GM19025 (cell line): Measurements from ENCODE around the gene HOXD8.

Experiments
- ATAC-seq: cut with Tn5 transposase; IDR thresholded peaks from one replicate; pipeline ENCODE4 v1.9.1; 2021; ENCODE audit warnings: mild to moderate bottlenecking, low read depth, moderate library complexity; ENCODE audit not compliant: unreplicated experiment

Gene HOXD8

DNA sequence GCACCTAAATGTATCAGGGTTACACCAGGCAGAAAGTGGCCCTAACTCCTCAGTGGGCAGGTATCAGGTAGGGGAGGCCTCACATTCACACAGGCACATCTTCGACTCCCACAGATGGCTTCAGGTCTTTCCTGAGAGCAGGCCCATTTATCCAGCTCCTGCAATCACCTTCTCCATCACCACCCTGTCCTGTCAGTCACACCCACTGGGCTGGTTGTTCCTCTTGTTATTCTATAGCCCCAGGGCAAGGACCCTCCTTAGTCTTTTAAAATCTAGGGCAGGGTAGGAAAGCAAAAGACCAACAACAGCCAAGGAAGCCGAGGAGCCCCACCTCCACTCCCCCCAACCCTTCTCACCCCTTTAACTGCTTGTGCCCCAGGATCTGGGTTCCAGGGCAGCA lies 12.8 kb downstream of the HOXD8 start:
- no peak for ATAC-seq

GRCh38 chr2:176145085-176145969 lies 15.8 kb downstream of the HOXD8 start:
- ATAC-seq, result no peak

DNA sequence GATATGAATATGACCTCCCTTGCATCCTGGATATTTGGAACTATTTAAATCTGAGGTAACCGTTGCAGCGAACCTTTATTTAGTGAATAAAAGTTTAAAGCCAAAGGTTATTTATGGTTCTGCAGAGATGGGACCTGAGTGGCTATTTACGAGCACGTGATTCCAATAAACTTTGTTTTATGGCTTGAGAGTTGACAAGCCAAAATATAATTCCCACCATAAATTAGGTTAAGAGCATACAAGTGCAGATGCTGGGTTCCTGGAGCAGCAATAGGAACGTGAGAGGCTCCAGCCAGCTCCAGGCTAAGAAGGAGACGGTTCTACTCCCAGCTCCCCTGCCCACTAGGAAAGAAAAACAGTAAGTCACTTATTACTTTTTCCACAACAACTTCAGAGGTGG lies 16.6 kb downstream of the HOXD8 start:
- no peak for ATAC-seq

GRCh38 chr2:176146645-176147044 lies 17.1 kb downstream of the HOXD8 start:
- ATAC-seq, result no peak

- ATAC-seq, result no peak
Observed at GRCh38 chr2:176147210-176147799, 17.8 kb downstream of the HOXD8 start.

DNA sequence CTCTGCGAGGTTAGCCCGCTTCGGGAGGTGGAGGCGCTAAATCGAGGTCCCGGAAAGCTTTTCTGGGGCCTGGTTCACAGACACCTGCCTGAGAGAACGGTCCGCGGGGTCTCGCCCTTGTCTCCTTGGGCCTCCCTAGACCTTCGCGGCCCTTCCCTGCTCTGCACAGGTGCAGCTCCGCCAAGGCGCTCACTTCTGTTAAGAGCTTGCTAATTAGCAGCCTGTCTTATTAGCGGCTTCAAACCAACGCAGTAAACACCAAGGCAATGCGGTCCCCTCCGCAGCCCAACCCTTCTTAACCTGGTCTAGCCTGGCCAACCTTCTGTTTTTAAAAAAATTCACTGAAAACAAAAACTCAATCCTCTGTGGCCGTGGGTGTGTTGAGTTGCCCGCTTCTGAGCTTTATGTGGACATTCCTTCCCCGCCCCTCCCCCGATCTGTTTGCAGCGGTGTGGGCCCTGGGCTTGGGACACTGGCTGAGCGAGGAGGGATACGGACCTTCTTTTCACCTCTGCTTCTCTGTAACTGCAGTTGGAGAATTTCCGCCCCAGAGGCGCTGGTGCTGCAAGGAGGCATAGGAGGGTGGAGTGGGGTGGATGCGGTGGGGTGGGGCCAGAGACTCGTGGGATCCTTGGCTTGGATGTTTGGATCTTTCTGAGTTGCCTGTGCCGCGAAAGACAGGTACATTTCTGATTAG lies 18.4 kb downstream of the HOXD8 start:
- ATAC-seq, result no peak

DNA sequence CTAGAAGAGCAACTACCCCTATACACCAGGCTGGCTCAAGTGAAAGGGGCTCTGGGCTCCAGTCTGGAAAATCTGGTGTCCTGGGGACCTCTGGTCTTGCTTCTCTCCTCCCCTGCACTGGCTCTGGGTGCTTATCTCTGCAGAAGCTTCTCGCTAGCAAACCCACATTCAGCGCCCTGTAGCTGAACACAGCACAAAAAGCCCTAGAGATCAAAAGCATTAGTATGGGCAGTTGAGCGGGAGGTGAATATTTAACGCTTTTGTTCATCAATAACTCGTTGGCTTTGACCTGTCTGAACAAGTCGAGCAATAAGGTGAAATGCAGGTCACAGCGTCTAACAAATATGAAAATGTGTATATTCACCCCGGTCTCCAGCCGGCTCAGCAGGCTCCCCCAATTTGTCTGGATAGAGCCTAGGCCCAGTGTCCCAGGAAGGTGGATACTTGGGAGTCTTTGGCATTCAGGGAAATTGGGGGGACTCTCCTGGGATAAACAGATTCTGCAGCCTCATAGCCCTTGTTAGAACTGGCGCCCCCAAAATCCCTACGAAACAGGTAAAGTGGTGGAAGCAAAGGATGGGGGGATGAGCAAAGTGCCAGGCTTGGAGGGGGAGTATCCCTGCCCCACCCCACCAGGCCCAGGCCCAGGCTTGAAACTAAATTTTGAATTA lies 19.4 kb downstream of the HOXD8 start:
- no peak for ATAC-seq

DNA sequence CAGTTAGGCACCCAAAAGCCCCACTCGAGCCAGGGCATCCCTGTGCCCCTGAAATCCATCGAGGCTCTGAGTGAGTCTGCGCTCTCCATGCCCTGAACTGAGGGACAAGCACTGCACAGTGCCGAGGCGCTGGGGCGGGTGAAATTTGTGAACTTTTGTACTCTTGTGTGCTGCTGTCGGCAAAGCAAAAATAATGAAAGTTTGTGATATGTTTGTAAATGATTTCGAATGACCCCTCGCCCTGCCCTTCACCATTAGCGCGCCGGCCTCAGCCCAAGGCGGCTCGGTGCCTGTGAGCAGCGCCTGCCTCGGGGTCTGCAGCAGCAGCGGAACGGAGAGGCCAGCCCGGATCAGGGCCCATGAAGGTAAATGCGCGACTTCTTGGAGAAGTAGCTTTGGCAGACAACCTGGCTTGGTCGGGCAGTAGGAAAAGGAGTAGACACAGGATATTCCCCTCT lies 20.0 kb downstream of the HOXD8 start:
- no peak for ATAC-seq

GRCh38 chr2:176149939-176150583 lies 20.6 kb downstream of the HOXD8 start:
- ATAC-seq, result no peak

DNA sequence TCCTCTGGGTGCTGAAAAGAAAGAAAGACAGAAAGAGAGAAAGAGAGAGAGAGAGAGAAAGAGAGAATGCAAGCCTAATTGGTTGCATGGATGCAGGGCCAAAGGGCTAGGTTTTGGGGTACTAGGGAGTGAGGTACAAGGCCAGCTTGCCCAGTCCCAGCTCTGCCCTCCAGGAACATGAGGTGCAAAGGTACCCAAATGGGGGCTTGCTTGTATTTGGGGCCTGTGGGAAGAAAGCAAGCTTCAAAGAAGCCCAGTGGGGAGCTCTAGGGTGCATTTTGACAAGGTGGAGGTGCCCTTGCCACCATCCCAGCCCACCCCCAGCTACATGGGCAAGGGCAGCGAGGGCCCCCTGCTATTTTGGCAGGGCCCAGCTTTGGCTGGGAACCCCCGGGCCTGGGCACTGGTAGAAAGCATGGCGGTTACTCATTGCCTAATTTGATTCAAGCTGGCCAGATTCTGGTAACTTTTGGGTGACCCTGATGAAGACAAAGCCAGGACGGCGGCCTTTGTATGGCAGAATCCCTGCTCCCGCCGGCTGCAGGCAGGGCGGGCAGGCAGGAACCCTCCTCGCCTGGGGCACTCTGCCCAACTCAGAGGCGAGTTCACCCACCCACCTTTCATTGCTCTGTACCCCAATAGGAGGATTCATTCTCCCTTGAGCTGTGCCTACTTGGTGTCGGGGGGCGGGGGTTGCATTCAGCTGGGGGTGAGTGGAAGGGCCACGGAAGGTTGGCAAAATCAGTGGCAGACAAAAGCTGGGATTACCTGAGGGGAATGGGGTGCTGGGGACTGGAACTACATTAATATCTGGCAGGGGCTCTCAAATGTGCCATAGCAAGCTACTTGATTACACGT lies 21.3 kb downstream of the HOXD8 start:
- no peak for ATAC-seq

DNA sequence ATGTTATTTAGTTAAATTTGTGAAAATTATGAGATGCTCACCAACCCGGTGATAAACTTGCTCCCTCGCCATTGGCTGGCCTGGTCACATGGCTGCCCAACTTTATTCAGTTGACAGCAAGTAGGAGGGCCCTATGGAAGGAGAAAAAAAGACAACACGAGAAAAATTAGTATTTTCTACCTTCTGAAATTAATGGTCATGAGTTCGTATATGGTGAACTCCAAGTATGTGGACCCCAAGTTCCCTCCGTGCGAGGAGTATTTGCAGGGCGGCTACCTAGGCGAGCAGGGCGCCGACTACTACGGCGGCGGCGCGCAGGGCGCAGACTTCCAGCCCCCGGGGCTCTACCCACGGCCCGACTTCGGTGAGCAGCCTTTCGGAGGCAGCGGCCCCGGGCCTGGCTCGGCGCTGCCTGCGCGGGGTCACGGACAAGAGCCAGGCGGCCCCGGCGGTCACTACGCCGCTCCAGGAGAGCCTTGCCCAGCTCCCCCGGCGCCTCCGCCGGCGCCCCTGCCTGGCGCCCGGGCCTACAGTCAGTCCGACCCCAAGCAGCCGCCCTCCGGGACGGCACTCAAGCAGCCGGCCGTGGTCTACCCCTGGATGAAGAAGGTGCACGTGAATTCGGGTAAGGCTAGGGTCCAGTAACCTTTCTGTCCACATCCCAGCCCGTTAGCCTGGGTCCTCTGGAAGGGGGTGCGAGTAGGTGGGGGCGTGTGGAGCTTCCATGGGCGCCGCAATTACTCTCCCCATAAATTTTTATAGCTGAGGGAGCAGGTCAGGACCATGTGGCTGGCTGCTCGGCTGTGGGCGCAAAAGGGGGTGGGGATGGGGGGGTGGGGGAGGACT lies 22.2 kb downstream of the HOXD8 start, which contains the start of gene HOXD4:
Gene HOXD4 (plus strand): TSS at position 109 of the 846 bp plus-strand sequence. CDS start 84 bp downstream, at position 193.
- ATAC-seq, result no peak

GRCh38 chr2:176152350-176153181 lies 23.1 kb downstream of the HOXD8 start:
- no peak for ATAC-seq

DNA sequence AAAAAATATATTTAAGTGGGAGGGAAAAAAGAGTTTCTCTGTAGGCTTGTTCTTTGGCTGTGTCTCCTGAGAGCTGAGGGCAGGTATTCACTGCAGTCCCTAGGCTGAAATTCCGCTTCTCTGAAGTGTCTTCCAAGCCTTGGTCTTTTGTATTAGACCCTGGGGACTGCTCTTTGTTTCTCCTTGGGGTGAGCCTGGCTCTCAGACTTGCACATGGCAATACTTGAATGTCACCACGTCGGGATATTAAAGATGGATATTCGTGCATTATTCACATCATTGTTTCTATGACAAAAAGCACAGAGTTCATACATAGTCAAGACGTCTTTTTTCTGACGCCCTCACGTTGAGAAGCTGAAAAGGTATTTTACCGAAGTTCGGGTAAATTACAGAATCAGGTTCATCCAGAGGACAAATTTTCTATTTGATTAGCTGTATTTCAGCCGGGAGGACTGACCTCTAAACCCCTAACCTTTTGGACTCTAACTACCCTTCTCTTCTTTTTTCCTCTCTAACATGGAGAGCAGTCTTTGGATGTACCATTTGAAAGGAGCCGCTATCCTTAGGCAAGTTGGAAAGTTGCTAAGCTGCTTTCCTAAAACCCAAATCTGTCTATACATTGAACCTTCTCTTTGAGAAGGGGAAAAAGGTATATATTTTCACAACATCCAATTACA lies 25.2 kb downstream of the HOXD8 start:
- ATAC-seq, result no peak

GRCh38 chr2:176155356-176156044 lies 26.0 kb downstream of the HOXD8 start:
- no peak for ATAC-seq

- no peak for ATAC-seq
Observed at GRCh38 chr2:176156301-176156806, 26.8 kb downstream of the HOXD8 start.

- no peak for ATAC-seq
Observed at GRCh38 chr2:176156807-176157498, 27.4 kb downstream of the HOXD8 start, which contains the start of gene HOXD3. TSS of gene HOXD3 (plus strand) at chr2:176157307. CDS start at chr2:176169115, 11,808 bp downstream.
